ENCODE data around the gene GGTA1.

GGTA1 gene

GRCh38 chr9:121485623-121486022, 14.0 kb downstream of the GGTA1 start:
- H3K36me3 Mint-ChIP-seq (ENCODE audit: low read depth), result no peaks in the 10 kb centered on the region
- TF ChIP-seq, protein P1, sequence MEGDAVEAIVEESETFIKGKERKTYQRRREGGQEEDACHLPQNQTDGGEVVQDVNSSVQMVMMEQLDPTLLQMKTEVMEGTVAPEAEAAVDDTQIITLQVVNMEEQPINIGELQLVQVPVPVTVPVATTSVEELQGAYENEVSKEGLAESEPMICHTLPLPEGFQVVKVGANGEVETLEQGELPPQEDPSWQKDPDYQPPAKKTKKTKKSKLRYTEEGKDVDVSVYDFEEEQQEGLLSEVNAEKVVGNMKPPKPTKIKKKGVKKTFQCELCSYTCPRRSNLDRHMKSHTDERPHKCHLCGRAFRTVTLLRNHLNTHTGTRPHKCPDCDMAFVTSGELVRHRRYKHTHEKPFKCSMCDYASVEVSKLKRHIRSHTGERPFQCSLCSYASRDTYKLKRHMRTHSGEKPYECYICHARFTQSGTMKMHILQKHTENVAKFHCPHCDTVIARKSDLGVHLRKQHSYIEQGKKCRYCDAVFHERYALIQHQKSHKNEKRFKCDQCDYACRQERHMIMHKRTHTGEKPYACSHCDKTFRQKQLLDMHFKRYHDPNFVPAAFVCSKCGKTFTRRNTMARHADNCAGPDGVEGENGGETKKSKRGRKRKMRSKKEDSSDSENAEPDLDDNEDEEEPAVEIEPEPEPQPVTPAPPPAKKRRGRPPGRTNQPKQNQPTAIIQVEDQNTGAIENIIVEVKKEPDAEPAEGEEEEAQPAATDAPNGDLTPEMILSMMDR (IDR thresholded peaks at IDR 0.05; ENCODE audit: unreplicated experiment in 3 of 3), result no peak
- H3K4me3 Mint-ChIP-seq, result no peak overlapping the region
- peaks cover 21% of the 10 kb centered on the region for H3K4me1 Mint-ChIP-seq
- no peaks in the 10 kb centered on the region for H3K9me3 Mint-ChIP-seq
- H3K27me3 Mint-ChIP-seq (ENCODE audit: low read depth), result peaks cover 5% of the 10 kb centered on the region
- H3K27ac Mint-ChIP-seq, result peak overlapping the region in 1 of 3 experiments; percentile 27

GRCh38 chr9:121484651-121485446, 14.8 kb downstream of the GGTA1 start:
- TF ChIP-seq, protein P1 (IDR thresholded peaks at IDR 0.05; ENCODE audit: unreplicated experiment in 3 of 3), result no peak
- Mint-ChIP-seq H3K36me3 (ENCODE audit: low read depth) (no peaks in the 10 kb centered on the region), H3K9me3 (no peaks in the 10 kb centered on the region), H3K27me3 (ENCODE audit: low read depth) (peaks cover 6% of the 10 kb centered on the region), H3K4me1 (peaks cover 22% of the 10 kb centered on the region), H3K4me3 (peak overlapping the region in 1 of 3 experiments; percentile 5), H3K27ac (peak overlapping the region in 2 of 3 experiments; percentile 27 to 61)

- H3K9me3 Mint-ChIP-seq, result no peaks in the 10 kb centered on the region
- peak overlapping the region in 2 of 3 experiments; percentile 16 to 35 for H3K27ac Mint-ChIP-seq
- TF ChIP-seq, protein P1 (IDR thresholded peaks at IDR 0.05; ENCODE audit: unreplicated experiment in 3 of 3), result no peak
- H3K4me3 Mint-ChIP-seq, result no peak overlapping the region
- H3K4me1 Mint-ChIP-seq, result peaks cover 35% of the 10 kb centered on the region
- no peaks in the 10 kb centered on the region for H3K36me3 Mint-ChIP-seq (ENCODE audit: low read depth)
- H3K27me3 Mint-ChIP-seq (ENCODE audit: low read depth), result peaks cover 6% of the 10 kb centered on the region
Observed at GRCh38 chr9:121483473-121484031, 16.1 kb downstream of the GGTA1 start.

- Mint-ChIP-seq H3K4me3 (no peak overlapping the region), H3K4me1 (peaks cover 40% of the 10 kb centered on the region), H3K27ac (peak overlapping the region in 2 of 3 experiments; percentile 16 to 35), H3K36me3 (ENCODE audit: low read depth) (no peaks in the 10 kb centered on the region), H3K9me3 (no peaks in the 10 kb centered on the region), H3K27me3 (ENCODE audit: low read depth) (peaks cover 6% of the 10 kb centered on the region)
- TF ChIP-seq, protein P1 (IDR thresholded peaks at IDR 0.05; ENCODE audit: unreplicated experiment in 3 of 3), result no peak
Observed at GRCh38 chr9:121483049-121483448, 16.6 kb downstream of the GGTA1 start.

DNA sequence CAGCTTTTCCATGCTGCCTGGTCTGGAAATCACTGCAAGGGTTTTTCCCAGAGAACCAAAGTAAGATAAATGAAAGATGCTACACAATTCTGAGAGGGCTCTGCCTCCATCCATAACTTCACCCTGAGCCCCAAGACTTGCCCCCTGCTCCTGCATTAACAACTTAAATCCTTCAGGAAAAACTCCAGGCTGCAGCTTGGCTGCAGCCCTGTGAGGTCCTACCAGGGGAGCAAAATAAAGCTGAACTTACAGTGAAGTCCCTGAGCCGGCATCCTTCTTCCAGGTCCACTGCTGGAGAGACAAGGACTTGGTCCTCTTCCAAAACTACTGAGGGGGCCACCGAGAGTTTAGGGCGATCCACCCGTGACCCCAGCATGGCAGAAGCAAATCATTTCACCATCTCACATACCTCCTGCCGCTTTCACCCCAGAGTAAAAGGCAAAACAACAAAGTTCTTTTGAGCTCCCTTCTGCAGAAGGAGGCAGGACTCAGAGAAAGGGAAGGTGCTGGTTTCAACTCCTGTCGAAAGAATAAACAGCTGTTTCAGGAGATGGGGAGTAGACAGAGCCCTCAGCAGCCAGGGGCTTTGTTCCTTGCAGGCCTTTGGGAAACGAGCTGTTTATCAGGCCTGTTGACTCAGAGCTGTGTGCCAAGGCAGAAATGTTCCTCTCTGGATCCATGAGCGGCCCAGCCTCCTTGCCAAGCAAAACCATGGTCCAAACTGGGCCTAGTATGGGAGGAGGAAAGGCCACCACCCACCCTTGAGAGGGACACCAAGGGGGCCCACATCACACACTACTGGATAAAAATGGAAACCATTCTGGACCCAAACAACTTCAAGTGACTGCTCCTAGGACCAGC, 20.6 kb downstream of the GGTA1 start:
- no peaks in the 10 kb centered on the region for H3K36me3 Mint-ChIP-seq (ENCODE audit: low read depth)
- H3K27ac Mint-ChIP-seq, result peak overlapping the region; percentile 95 to 97 (median 96)
- TF ChIP-seq, protein P1 (IDR thresholded peaks at IDR 0.05; ENCODE audit: unreplicated experiment in 3 of 3), result no peak
- H3K4me3 Mint-ChIP-seq, result peak overlapping the region in 1 of 3 experiments; percentile 19
- no peaks in the 10 kb centered on the region for H3K9me3 Mint-ChIP-seq
- H3K4me1 Mint-ChIP-seq, result peaks cover 28% of the 10 kb centered on the region
- peaks cover 8% of the 10 kb centered on the region for H3K27me3 Mint-ChIP-seq (ENCODE audit: low read depth)
